ENCODE measurements around the gene DAZAP2. TPM values are rescaled to one million over a fixed set of nuclear protein-coding genes. Genes with fewer than 3 reads are reported as not detected.

Gene DAZAP2
- total RNA-seq, 1 donor from 2014 or later: 130 TPM

- no peak overlapping the region for H3K27ac Mint-ChIP-seq (ENCODE audit: unreplicated experiment)
- no peaks in the 10 kb centered on the region for H3K9me3 Mint-ChIP-seq (ENCODE audit: unreplicated experiment)
- DNase-seq (ENCODE audit: extremely low spot score, unreplicated experiment): no peak
- no peaks in the 10 kb centered on the region for H3K27me3 Mint-ChIP-seq (ENCODE audit: unreplicated experiment)
- H3K4me1 Mint-ChIP-seq (ENCODE audit: unreplicated experiment): no peaks in the 10 kb centered on the region
- peaks cover 12% of the 10 kb centered on the region for H3K36me3 Mint-ChIP-seq (ENCODE audit: unreplicated experiment)
- no peak overlapping the region for H3K4me3 Mint-ChIP-seq (ENCODE audit: unreplicated experiment)
- no peak for TF ChIP-seq CTCF (IDR thresholded peaks at IDR 0.05)
Observed at GRCh38 chr12:51208016-51208660, 30.5 kb upstream of the DAZAP2 start.

- no peaks in the 10 kb centered on the region for H3K4me1 Mint-ChIP-seq (ENCODE audit: unreplicated experiment)
- no peak for TF ChIP-seq CTCF (IDR thresholded peaks at IDR 0.05)
- H3K4me3 Mint-ChIP-seq (ENCODE audit: unreplicated experiment): no peak overlapping the region
- no peaks in the 10 kb centered on the region for H3K9me3 Mint-ChIP-seq (ENCODE audit: unreplicated experiment)
- H3K36me3 Mint-ChIP-seq (ENCODE audit: unreplicated experiment): peaks cover 10% of the 10 kb centered on the region
- no peak for DNase-seq (ENCODE audit: extremely low spot score, unreplicated experiment)
- no peak overlapping the region for H3K27ac Mint-ChIP-seq (ENCODE audit: unreplicated experiment)
- H3K27me3 Mint-ChIP-seq (ENCODE audit: unreplicated experiment): no peaks in the 10 kb centered on the region
Observed at GRCh38 chr12:51209259-51209658, 29.4 kb upstream of the DAZAP2 start.

GRCh38 chr12:51210690-51211395, 27.8 kb upstream of the DAZAP2 start:
- H3K4me1 Mint-ChIP-seq (ENCODE audit: unreplicated experiment): no peaks in the 10 kb centered on the region
- no peak for DNase-seq (ENCODE audit: extremely low spot score, unreplicated experiment)
- no peak overlapping the region for H3K4me3 Mint-ChIP-seq (ENCODE audit: unreplicated experiment)
- no peak overlapping the region for H3K27ac Mint-ChIP-seq (ENCODE audit: unreplicated experiment)
- no peaks in the 10 kb centered on the region for H3K27me3 Mint-ChIP-seq (ENCODE audit: unreplicated experiment)
- TF ChIP-seq CTCF (IDR thresholded peaks at IDR 0.05): no peak
- peaks cover 10% of the 10 kb centered on the region for H3K36me3 Mint-ChIP-seq (ENCODE audit: unreplicated experiment)
- no peaks in the 10 kb centered on the region for H3K9me3 Mint-ChIP-seq (ENCODE audit: unreplicated experiment)

GRCh38 chr12:51214895-51215294, 23.7 kb upstream of the DAZAP2 start:
- H3K27me3 Mint-ChIP-seq (ENCODE audit: unreplicated experiment): no peaks in the 10 kb centered on the region
- H3K4me1 Mint-ChIP-seq (ENCODE audit: unreplicated experiment): peaks cover 18% of the 10 kb centered on the region
- no peak overlapping the region for H3K27ac Mint-ChIP-seq (ENCODE audit: unreplicated experiment)
- H3K36me3 Mint-ChIP-seq (ENCODE audit: unreplicated experiment): peaks cover 5% of the 10 kb centered on the region
- TF ChIP-seq CTCF (IDR thresholded peaks at IDR 0.05): no peak
- H3K9me3 Mint-ChIP-seq (ENCODE audit: unreplicated experiment): no peaks in the 10 kb centered on the region
- no peak for DNase-seq (ENCODE audit: extremely low spot score, unreplicated experiment)
- no peak overlapping the region for H3K4me3 Mint-ChIP-seq (ENCODE audit: unreplicated experiment)

GRCh38 chr12:51216642-51217041, 22.0 kb upstream of the DAZAP2 start:
- Mint-ChIP-seq H3K27ac (ENCODE audit: unreplicated experiment) (peak overlapping the region; percentile 79), H3K4me3 (ENCODE audit: unreplicated experiment) (peak overlapping the region; percentile 75), H3K9me3 (ENCODE audit: unreplicated experiment) (no peaks in the 10 kb centered on the region), H3K4me1 (ENCODE audit: unreplicated experiment) (peaks cover 18% of the 10 kb centered on the region), H3K36me3 (ENCODE audit: unreplicated experiment) (no peaks in the 10 kb centered on the region), H3K27me3 (ENCODE audit: unreplicated experiment) (no peaks in the 10 kb centered on the region)
- DNase-seq (ENCODE audit: extremely low spot score, unreplicated experiment): no peak
- TF ChIP-seq CTCF (IDR thresholded peaks at IDR 0.05): no peak

Measured in osteocyte (in vitro differentiated cells).